Peyer's patch (tissue), 4 donors: Measurements from ENCODE around the gene RAB13. TPM values are rescaled to one million over a fixed set of nuclear protein-coding genes. Genes with fewer than 3 reads are reported as not detected.
A peak's percentile ranks its signal among the peaks of the same experiment; 100 is the strongest.

Source experiments
- DNase-seq, 3 donors: peaks; one replicate each; pipeline ENCODE4 v3.0.0-alpha.2; 2017 to 2019
- H3K27ac ChIP-seq, 4 donors: fragments of 200-600 bp; sonication (generic); one replicate each; pipeline ENCODE4 v1.5.1; 2016 to 2019
- H3K27me3 ChIP-seq, 2 donors: fragments of 200-600 bp; sonication (generic); one replicate each; pipeline ENCODE4 v1.5.1; 2019
- H3K36me3 ChIP-seq, 3 donors: fragments of 200-600 bp; sonication (generic); one replicate each; pipeline ENCODE4 v1.5.1; 2016 to 2019
- H3K4me1 ChIP-seq, 4 donors: fragments of 200-600 bp; sonication (generic); one replicate each; pipeline ENCODE4 v1.5.1; 2016 to 2019
- H3K4me3 ChIP-seq, 4 donors: fragments of 200-600 bp; sonication (generic); 1 replicate in 3 of 4; 2 replicates in 1 of 4; pipeline ENCODE4 v1.5.1; 2016 to 2019; ENCODE audit warnings: mild to moderate bottlenecking in 1 of 4
- H3K9me3 ChIP-seq, 4 donors: fragments of 200-600 bp; sonication (generic); one replicate each; pipeline ENCODE4 v1.5.1; 2016 to 2019; ENCODE audit warnings: mild to moderate bottlenecking in 1 of 4
- CTCF ChIP-seq, 6 experiments: fragments of 450-650 bp in 4 of 6; fragments of 200-600 bp in 2 of 6; sonication (generic) in 1 of 6; IDR thresholded peaks; one replicate each; pipeline ENCODE4 v1.5.1; 2017 to 2019; ENCODE audit warnings: antibody characterized with exemption in 6 of 6, mild to moderate bottlenecking in 3 of 6, moderate library complexity in 1 of 6
- POLR2A ChIP-seq, 2 donors: fragments of 450-650 bp; IDR thresholded peaks; one replicate each; pipeline ENCODE4 v1.5.1; 2017; ENCODE audit warnings: antibody characterized with exemption in 2 of 2, mild to moderate bottlenecking in 2 of 2, moderate library complexity in 2 of 2
- total RNA-seq, 4 donors: library from RNA; depleted of rRNA; stranded (reverse); fragments of >200 nt; gene quantifications; one replicate each; pipeline ENCODE4 v1.1.0, GENCODE V29; 2016

Gene RAB13
- total RNA-seq, 4 donors from 2014 or later = 15.1 to 51.2 (median 15.8) TPM

GRCh38 chr1:153973525-153973924, 12.6 kb downstream of the RAB13 start:
- no peak for TF ChIP-seq POLR2A (IDR thresholded peaks at IDR 0.05)
- TF ChIP-seq CTCF (IDR thresholded peaks at IDR 0.05) = no peak
- peaks cover 0 to 17% (median 6%) of the 10 kb centered on the region in 4 donors for H3K4me1 ChIP-seq
- DNase-seq = no peak

DNA sequence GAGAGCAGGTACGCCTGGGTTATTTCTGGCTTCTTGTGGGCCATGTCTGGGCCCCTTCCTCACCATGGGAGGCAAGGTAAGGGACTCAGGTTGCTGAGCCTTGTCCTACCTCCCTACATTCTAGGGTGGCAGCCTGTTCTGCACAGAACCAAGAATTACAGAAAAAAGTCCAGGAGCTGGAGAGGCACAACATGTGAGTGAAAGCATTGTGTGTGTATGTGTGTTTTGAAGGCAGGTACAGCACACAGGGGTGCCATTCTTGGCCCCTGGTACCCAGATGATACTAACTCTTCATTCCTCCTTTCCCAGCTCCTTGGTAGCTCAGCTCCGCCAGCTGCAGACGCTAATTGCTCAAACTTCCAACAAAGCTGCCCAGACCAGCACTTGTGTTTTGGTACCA, 13.1 kb downstream of the RAB13 start:
- no peaks in the 10 kb centered on the region for H3K9me3 ChIP-seq
- no peak overlapping the region for H3K27ac ChIP-seq
- no peak for TF ChIP-seq CTCF (IDR thresholded peaks at IDR 0.05)
- TF ChIP-seq POLR2A (IDR thresholded peaks at IDR 0.05) = no peak
- H3K4me3 ChIP-seq = no peak overlapping the region
- no peaks in the 10 kb centered on the region for H3K27me3 ChIP-seq
- H3K36me3 ChIP-seq = peaks cover 0 to 12% (median 0%) of the 10 kb centered on the region in 3 donors
- peaks cover 0 to 18% (median 6%) of the 10 kb centered on the region in 4 donors for H3K4me1 ChIP-seq
- DNase-seq = no peak

More at GRCh38 chr1:153973525-153973924, 12.6 kb downstream of the RAB13 start:
- Histone ChIP-seq H3K36me3 (peaks cover 0 to 12% (median 0%) of the 10 kb centered on the region in 3 donors), H3K4me3 (no peak overlapping the region), H3K9me3 (no peaks in the 10 kb centered on the region), H3K27me3 (no peaks in the 10 kb centered on the region), H3K27ac (no peak overlapping the region)

DNA sequence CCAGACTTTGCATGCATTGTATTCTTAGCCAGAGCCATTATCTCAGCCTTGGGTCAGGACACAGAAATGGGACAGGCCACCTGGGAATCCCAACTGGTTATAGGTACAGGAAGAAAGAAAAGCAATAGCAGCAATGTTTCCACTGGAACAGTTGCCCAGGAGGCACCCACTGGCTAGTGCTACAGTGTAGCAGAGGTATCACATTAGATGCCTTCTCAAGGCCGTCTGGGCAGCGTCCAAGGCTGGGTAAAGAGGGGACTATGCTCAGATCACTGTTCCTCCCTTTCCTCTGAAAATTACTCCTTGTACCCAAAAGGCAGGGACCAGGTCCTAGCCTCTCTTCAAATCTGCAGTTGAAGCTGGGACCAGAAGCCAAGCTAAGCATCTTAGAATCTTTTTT, 15.8 kb downstream of the RAB13 start:
- H3K4me3 ChIP-seq = no peak overlapping the region
- no peak overlapping the region for H3K27ac ChIP-seq
- no peaks in the 10 kb centered on the region for H3K27me3 ChIP-seq
- H3K4me1 ChIP-seq = peaks cover 0 to 21% (median 2%) of the 10 kb centered on the region in 4 donors
- DNase-seq = no peak
- no peaks in the 10 kb centered on the region for H3K9me3 ChIP-seq
- peaks cover 0 to 12% (median 0%) of the 10 kb centered on the region in 3 donors for H3K36me3 ChIP-seq
- TF ChIP-seq POLR2A (IDR thresholded peaks at IDR 0.05) = no peak
- no peak for TF ChIP-seq CTCF (IDR thresholded peaks at IDR 0.05)

DNA sequence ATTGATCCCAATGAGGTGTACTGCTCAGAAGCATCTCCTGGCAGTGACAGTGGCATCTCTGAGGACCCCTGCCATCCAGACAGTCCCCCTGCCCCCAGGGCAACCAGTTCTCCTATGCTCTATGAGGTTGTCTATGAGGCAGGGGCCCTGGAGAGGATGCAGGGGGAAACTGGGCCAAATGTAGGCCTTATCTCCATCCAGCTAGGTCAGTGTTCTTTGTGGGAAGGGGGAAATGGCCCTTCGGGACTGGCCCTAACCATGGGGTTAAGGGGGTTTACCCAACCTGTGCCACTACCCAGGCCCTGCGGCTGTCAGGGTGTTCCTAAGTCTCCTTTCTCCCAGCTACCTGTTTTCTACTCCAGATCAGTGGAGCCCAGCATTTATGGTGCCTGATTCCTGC, 17.2 kb downstream of the RAB13 start:
- H3K4me1 ChIP-seq = peaks cover 0 to 30% (median 5%) of the 10 kb centered on the region in 4 donors

DNA sequence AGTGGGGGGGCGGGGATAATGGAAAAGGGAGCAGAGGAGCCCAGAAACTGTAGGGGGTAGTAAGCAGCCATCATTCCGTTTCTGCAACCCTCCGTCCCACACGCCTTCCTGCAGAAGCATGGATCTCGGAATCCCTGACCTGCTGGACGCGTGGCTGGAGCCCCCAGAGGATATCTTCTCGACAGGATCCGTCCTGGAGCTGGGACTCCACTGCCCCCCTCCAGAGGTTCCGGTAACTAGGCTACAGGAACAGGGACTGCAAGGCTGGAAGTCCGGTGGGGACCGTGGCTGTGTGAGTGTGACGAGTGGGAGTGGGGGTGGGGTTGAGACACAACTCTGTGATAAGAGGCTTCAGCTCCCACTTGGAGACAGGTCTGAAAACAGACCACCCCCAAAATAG, 17.7 kb downstream of the RAB13 start:
- Histone ChIP-seq H3K27me3 (no peaks in the 10 kb centered on the region), H3K4me1 (peaks cover 0 to 31% (median 5%) of the 10 kb centered on the region in 4 donors), H3K27ac (peak overlapping the region; percentile 84 to 91 (median 87)), H3K4me3 (peak overlapping the region; percentile 51 to 82 (median 56)), H3K36me3 (no peaks in the 10 kb centered on the region), H3K9me3 (no peaks in the 10 kb centered on the region)
- no peak for TF ChIP-seq CTCF (IDR thresholded peaks at IDR 0.05)
- DNase-seq = no peak

More for the DNA sequence above, 17.2 kb downstream of the RAB13 start:
- Histone ChIP-seq H3K4me3 (no peak overlapping the region), H3K27me3 (no peaks in the 10 kb centered on the region), H3K36me3 (peaks cover 0 to under 1% (median 0%) of the 10 kb centered on the region in 3 donors), H3K27ac (no peak overlapping the region), H3K9me3 (no peaks in the 10 kb centered on the region)
- TF ChIP-seq POLR2A (IDR thresholded peaks at IDR 0.05) (no peak), CTCF (IDR thresholded peaks at IDR 0.05) (no peak)
- DNase-seq = no peak

DNA sequence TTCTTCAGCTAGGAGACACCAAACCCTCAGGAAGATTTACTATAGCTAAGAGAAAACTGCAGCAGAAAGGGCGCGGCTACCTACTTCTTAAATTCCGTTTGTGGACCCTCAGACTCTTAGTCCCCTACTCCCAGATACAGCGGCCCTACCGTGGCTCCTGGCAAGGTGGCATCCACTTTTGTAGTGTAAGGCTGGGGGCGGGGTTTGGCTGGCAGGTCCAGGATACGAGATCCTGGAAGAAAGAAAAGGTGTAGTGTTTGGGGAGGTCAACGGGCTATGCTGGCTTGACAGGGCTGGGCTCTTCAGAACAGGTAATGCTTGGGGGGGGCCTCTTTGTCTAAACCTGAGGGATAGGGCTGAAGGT, 18.2 kb downstream of the RAB13 start:
- TF ChIP-seq POLR2A (IDR thresholded peaks at IDR 0.05) = peak in 1 of 2 donors; percentile 6
- no peak for TF ChIP-seq CTCF (IDR thresholded peaks at IDR 0.05)
- no peaks in the 10 kb centered on the region for H3K36me3 ChIP-seq
- H3K9me3 ChIP-seq = no peaks in the 10 kb centered on the region
- no peaks in the 10 kb centered on the region for H3K27me3 ChIP-seq
- peak overlapping the region; percentile 51 to 82 (median 56) for H3K4me3 ChIP-seq
- H3K4me1 ChIP-seq = peaks cover 0 to 31% (median 5%) of the 10 kb centered on the region in 4 donors
- H3K27ac ChIP-seq = peak overlapping the region; percentile 84 to 91 (median 87)
- peak; percentile 43 to 74 (median 69) for DNase-seq
